ENCODE results near the gene FAM219B. TPM values are rescaled to one million over a fixed set of nuclear protein-coding genes. Genes with fewer than 3 reads are reported as not detected.

The FAM219B gene
- total and polyA plus RNA-seq, 2 of the 4 experiments (the other 2 are of a cell fraction) = 24.9 to 48.7 TPM

GRCh38 chr15:74891469-74891868 lies 15.2 kb downstream of the FAM219B start:
- no peak overlapping the region for H3K4me2 ChIP-seq (ENCODE audit: low read depth, low read length)
- peaks cover 16 to 32% of the 10 kb centered on the region in 2 experiments; a peak in 3 of 4 replicates for H3K79me1 ChIP-seq (ENCODE audit: low read depth in 1 of 2, low read length in 2 of 2)
- intact Hi-C loops (cut with micrococcal nuclease) = loop anchor here (5.0 kb wide), 1 partner anchor 49 kb away; the partner anchor contains the start of gene ULK3
- dilution Hi-C loops (cut with HindIII; ENCODE audit: low sequenced_read_pairs, unreplicated experiment) = no loop called here
- H2BK5ac ChIP-seq (ENCODE audit: low read depth, low read length, poor library complexity, severe bottlenecking) = no peak overlapping the region
- peak overlapping the region; percentile 56 for H2AFZ ChIP-seq (replicated peaks; ENCODE audit: low read length, poor library complexity)
- peak overlapping the region; percentile 13 for H2AK9ac ChIP-seq (replicated peaks; ENCODE audit: low read depth, low read length, poor library complexity)
- no peak overlapping the region for H2AK5ac ChIP-seq (ENCODE audit: low read depth, low read length)
- no peak overlapping the region for H2BK20ac ChIP-seq (ENCODE audit: low read depth, low read length)
- H3K36me3 ChIP-seq (ENCODE audit: control insufficient read depth, insufficient read depth, low read length) = peaks cover 27% of the 10 kb centered on the region
- H3K4ac ChIP-seq (ENCODE audit: low read depth, low read length) = no peak overlapping the region
- ChIA-PET POLR2A (ENCODE audit: unreplicated experiment) (no interaction called here), CTCF (interaction anchor here (1.1 kb wide), 1 partner anchor 10 kb away, joined by 3 read pairs; no protein-coding TSS in a partner anchor)
- H3K18ac ChIP-seq (ENCODE audit: low read depth, low read length) = no peak overlapping the region
- peaks cover 9% of the 10 kb centered on the region for H3K4me1 ChIP-seq (ENCODE audit: control insufficient read depth, insufficient read depth, low read length)
- peaks cover 21% of the 10 kb centered on the region for H3K9me1 ChIP-seq (ENCODE audit: insufficient read depth, low read length)
- no TSS peak for BruUV-seq (replicated peaks)
- DNase-seq (no peak), ATAC-seq (ENCODE audit: low read depth) (no peak)
- no peak overlapping the region for H2BK15ac ChIP-seq (ENCODE audit: low read depth, low read length)
- H3K27ac ChIP-seq (ENCODE audit: insufficient read depth, low read length) = no peak overlapping the region
- H3K9ac ChIP-seq (ENCODE audit: low read depth, low read length) = no peak overlapping the region
- no peak for TF ChIP-seq RFX5 (IDR thresholded peaks at IDR 0.05; ENCODE audit: low read depth, low read length)
- no peak for TF ChIP-seq MAFK (IDR thresholded peaks at IDR 0.05; ENCODE audit: low read depth, low read length)
- WGBS, 2 experiments (ENCODE audit: extremely low coverage in 2 of 2, insufficient read length in 1 of 2) = no CpG with 5 or more reads among the region's 3 CpGs
- H4K8ac ChIP-seq (ENCODE audit: low read depth in 2 of 2, low read length in 2 of 2) = no peak overlapping the region
- H3K9me3 ChIP-seq (ENCODE audit: control insufficient read depth, insufficient read depth, low read length) = no peaks in the 10 kb centered on the region
- no peak overlapping the region for H2BK120ac ChIP-seq (ENCODE audit: low read depth, low read length)
- H3K56ac ChIP-seq (ENCODE audit: extremely low read depth, insufficient read depth, low read length) = no peak overlapping the region
- no peak overlapping the region for H4K5ac ChIP-seq (ENCODE audit: low read depth, low read length)
- H4K20me1 ChIP-seq (ENCODE audit: insufficient read depth, low read length) = no peaks in the 10 kb centered on the region; the same call in 1 of the 2 replicates
- H3K14ac ChIP-seq (replicated peaks; ENCODE audit: low read depth, low read length) = no peak overlapping the region
- in situ Hi-C loops (cut with MboI; ENCODE audit: low sequenced_read_pairs) = no loop called here
- no peak overlapping the region for H3K23ac ChIP-seq (ENCODE audit: low read depth, low read length)
- no peaks in the 10 kb centered on the region for H3K27me3 ChIP-seq (ENCODE audit: control insufficient read depth, insufficient read depth, low read length)
- no peak overlapping the region for H3K4me3 ChIP-seq (ENCODE audit: insufficient read depth, low read depth, low read length)
- no peak overlapping the region for H4K91ac ChIP-seq (ENCODE audit: insufficient read depth, low read depth, low read length)
